ENCODE results near the gene MEG3. TPM values are rescaled to one million over a fixed set of nuclear protein-coding genes. Genes with fewer than 3 reads are reported as not detected.

The MEG3 gene
- total and polyA plus RNA-seq, 2 of the 4 experiments (the other 2 are of a cell fraction), result 31.5 to 556 TPM

GRCh38 chr14:100778951-100779690 lies 46.8 kb upstream of the MEG3 start:
- ATAC-seq (ENCODE audit: low read depth), result no peak
- Histone ChIP-seq H2AFZ (replicated peaks; ENCODE audit: low read length, poor library complexity) (no peak overlapping the region), H3K18ac (ENCODE audit: low read depth, low read length) (no peak overlapping the region), H3K4ac (ENCODE audit: low read depth, low read length) (no peak overlapping the region), H3K27me3 (ENCODE audit: control insufficient read depth, insufficient read depth, low read length) (peaks cover 34% of the 10 kb centered on the region), H4K20me1 (ENCODE audit: insufficient read depth, low read length) (no peaks in the 10 kb centered on the region), H3K56ac (ENCODE audit: extremely low read depth, insufficient read depth, low read length) (no peak overlapping the region), H2BK5ac (ENCODE audit: low read depth, low read length, poor library complexity, severe bottlenecking) (no peak overlapping the region), H4K8ac (ENCODE audit: low read depth in 2 of 2, low read length in 2 of 2) (no peak overlapping the region), H3K36me3 (ENCODE audit: control insufficient read depth, insufficient read depth, low read length) (no peaks in the 10 kb centered on the region), H3K9me1 (ENCODE audit: insufficient read depth, low read length) (no peaks in the 10 kb centered on the region), H2BK20ac (ENCODE audit: low read depth, low read length) (no peak overlapping the region), H4K91ac (ENCODE audit: insufficient read depth, low read depth, low read length) (no peak overlapping the region), H2AK5ac (ENCODE audit: low read depth, low read length) (no peak overlapping the region), H3K14ac (replicated peaks; ENCODE audit: low read depth, low read length) (no peak overlapping the region), H4K5ac (ENCODE audit: low read depth, low read length) (no peak overlapping the region), H2AK9ac (replicated peaks; ENCODE audit: low read depth, low read length, poor library complexity) (no peak overlapping the region), H3K79me1 (ENCODE audit: low read depth in 1 of 2, low read length in 2 of 2) (no peaks in the 10 kb centered on the region), H2BK120ac (ENCODE audit: low read depth, low read length) (no peak overlapping the region), H3K4me3 (ENCODE audit: insufficient read depth, low read depth, low read length) (no peak overlapping the region), H3K27ac (ENCODE audit: insufficient read depth, low read length) (no peak overlapping the region), H3K4me2 (ENCODE audit: low read depth, low read length) (no peak overlapping the region), H3K9me3 (ENCODE audit: control insufficient read depth, insufficient read depth, low read length) (no peaks in the 10 kb centered on the region), H3K9ac (ENCODE audit: low read depth, low read length) (no peak overlapping the region), H3K4me1 (ENCODE audit: control insufficient read depth, insufficient read depth, low read length) (peaks cover 9% of the 10 kb centered on the region; the same call in 1 of the 2 replicates), H3K23ac (ENCODE audit: low read depth, low read length) (no peak overlapping the region), H2BK15ac (ENCODE audit: low read depth, low read length) (no peak overlapping the region)
- in situ Hi-C loops (cut with MboI; ENCODE audit: low sequenced_read_pairs) (no loop called here), dilution Hi-C loops (cut with HindIII; ENCODE audit: low sequenced_read_pairs, unreplicated experiment) (no loop called here), intact Hi-C loops (cut with micrococcal nuclease) (no loop called here)
- ChIA-PET POLR2A (ENCODE audit: unreplicated experiment) (no interaction called here), CTCF (no interaction called here)
- 72% methylated on average over 12 of the region's 24 CpGs; no CpG with 5 or more reads in 1 of the 2 experiments for WGBS, 2 experiments (ENCODE audit: extremely low coverage in 2 of 2, insufficient read length in 1 of 2)
- no peak for DNase-seq
- no peak for TF ChIP-seq FOS (IDR thresholded peaks at IDR 0.05; ENCODE audit: low read depth, low read length)
- no peak for TF ChIP-seq MAZ (IDR thresholded peaks at IDR 0.05; ENCODE audit: borderline replicate concordance, low read depth, low read length)
- TF ChIP-seq POLR2A (IDR thresholded peaks at IDR 0.05; ENCODE audit: low read depth, low read length), result no peak
- TF ChIP-seq CEBPB (IDR thresholded peaks at IDR 0.05; ENCODE audit: low read depth, low read length), result no peak
- TF ChIP-seq MAFK (IDR thresholded peaks at IDR 0.05; ENCODE audit: low read depth, low read length), result no peak
- TF ChIP-seq BHLHE40 (IDR thresholded peaks at IDR 0.05; ENCODE audit: low read depth, low read length), result no peak
- no peak for TF ChIP-seq SMC3 (IDR thresholded peaks at IDR 0.05; ENCODE audit: low read depth, low read length)
- TF ChIP-seq CHD1 (IDR thresholded peaks at IDR 0.05; ENCODE audit: low read depth, low read length), result no peak
- no peak for TF ChIP-seq MXI1 (IDR thresholded peaks at IDR 0.05; ENCODE audit: borderline replicate concordance, low read depth, low read length)
- no peak for TF ChIP-seq CTCF (conservative IDR thresholded peaks at IDR 0.05; ENCODE audit: low read depth, low read length)
- no peak for TF ChIP-seq NFE2L2 (IDR thresholded peaks at IDR 0.05; ENCODE audit: low read depth, low read length)
- no peak for TF ChIP-seq RCOR1 (IDR thresholded peaks at IDR 0.05; ENCODE audit: insufficient replicate concordance, low read length)
- no peak for TF ChIP-seq RAD21 (IDR thresholded peaks at IDR 0.05; ENCODE audit: low read length)
- no peak for TF ChIP-seq USF2 (IDR thresholded peaks at IDR 0.05; ENCODE audit: low read depth, low read length)
- TF ChIP-seq RFX5 (IDR thresholded peaks at IDR 0.05; ENCODE audit: low read depth, low read length), result no peak
- TF ChIP-seq ELK1 (IDR thresholded peaks at IDR 0.05; ENCODE audit: borderline replicate concordance, low read depth, low read length), result no peak
- no TSS peak for BruUV-seq (replicated peaks)
